A673 (cell line): ENCODE data around the gene TNFRSF21. TPM values are rescaled to one million over a fixed set of nuclear protein-coding genes. Genes with fewer than 3 reads are reported as not detected.

Experiments used
- BruUV-seq: library from RNA; stranded (reverse); fragments of 400-500 nt; replicated peaks from 2 replicates; lab custom pipeline; 2021; lab: Mats Ljungman, UMichigan
- CTCF ChIA-PET: fragments of 300-600 bp; sonication (Branson Sonifier 250); formaldehyde crosslinking; loops from one replicate; lab custom pipeline; 2022; ENCODE audit warnings: antibody characterized with exemption; lab: Charles Lee
- POLR2A ChIA-PET: fragments of 300-600 bp; sonication (Branson Sonifier 250); formaldehyde crosslinking; loops from one replicate; lab custom pipeline; 2022; ENCODE audit warnings: antibody characterized with exemption; ENCODE audit not compliant: low non-redundant PET; lab: Charles Lee
- DNase-seq: peaks from one replicate; pipeline ENCODE4 v3.0.0-alpha.2; 2015; ENCODE audit warnings: low spot score
- H3K27ac ChIP-seq: fragments of 200-600 bp; sonication (generic); 2 replicates; pipeline ENCODE4 v1.5.1; 2016; ENCODE audit warnings: mixed run types, low read depth, mild to moderate bottlenecking, mixed read lengths, antibody characterized with exemption, low read length; ENCODE audit not compliant: poor library complexity, severe bottlenecking
- H3K27me3 ChIP-seq: fragments of 200-600 bp; sonication (generic); replicated peaks from 2 replicates; pipeline ENCODE4 v1.6.1; 2017; ENCODE audit warnings: mixed run types, low read depth, mild to moderate bottlenecking, mixed read lengths, antibody characterized with exemption, low read length; ENCODE audit not compliant: insufficient read depth, poor library complexity
- H3K36me3 ChIP-seq: fragments of 200-600 bp; sonication (generic); 2 replicates; pipeline ENCODE4 v1.6.1; 2016; ENCODE audit warnings: mixed run types, mild to moderate bottlenecking, mixed read lengths, antibody characterized with exemption, low read length; ENCODE audit not compliant: insufficient read depth, poor library complexity, severe bottlenecking
- H3K4me1 ChIP-seq: fragments of 200-600 bp; sonication (generic); 2 replicates; pipeline ENCODE4 v1.6.1; 2017; ENCODE audit warnings: mixed run types, mild to moderate bottlenecking, mixed read lengths, antibody characterized with exemption, low read length; ENCODE audit not compliant: insufficient read depth, poor library complexity, severe bottlenecking
- H3K4me3 ChIP-seq: fragments of 200-600 bp; sonication (generic); 2 replicates; pipeline ENCODE4 v1.5.1; 2016; ENCODE audit warnings: low read depth, mixed run types, mild to moderate bottlenecking, mixed read lengths, low read length; ENCODE audit not compliant: poor library complexity, severe bottlenecking
- H3K9me3 ChIP-seq: fragments of 200-600 bp; sonication (generic); 2 replicates; pipeline ENCODE4 v1.6.1; 2016; ENCODE audit warnings: mixed run types, low read depth, mild to moderate bottlenecking, mixed read lengths, antibody characterized with exemption, low read length; ENCODE audit not compliant: poor library complexity, severe bottlenecking
- CTCF ChIP-seq: fragments of 300-800, 200-600 bp; sonication (generic); conservative IDR thresholded peaks from 2 replicates; pipeline ENCODE4 v1.5.1; 2017; ENCODE audit warnings: low read depth, mild to moderate bottlenecking, antibody characterized with exemption, low read length, moderate library complexity, mixed read lengths
- EZH2 ChIP-seq: fragments of 200-600 bp; sonication (generic); IDR thresholded peaks from 2 replicates; pipeline ENCODE4 v1.6.1; 2017; ENCODE audit warnings: borderline replicate concordance, low read depth, mild to moderate bottlenecking, mixed read lengths, antibody characterized with exemption, low read length; ENCODE audit not compliant: poor library complexity, severe bottlenecking
- intact Hi-C: fragments of 100-400 bp; cut with micrococcal nuclease; formaldehyde crosslinking; loops from one replicate; pipeline ENCODE4 v1.10.0; 2022; ENCODE audit not compliant: unreplicated experiment
- total RNA-seq: library from RNA; stranded (reverse); gene quantifications from 2 replicates; pipeline ENCODE4 v1.2.3, GENCODE V29; 2021

Gene TNFRSF21
- total RNA-seq, 1 experiment from 2014 or later, result 36.0 TPM

GRCh38 chr6:47290124-47290834 lies 19.4 kb downstream of the TNFRSF21 start:
- POLR2A ChIA-PET, result no interaction called here
- no TSS peak for BruUV-seq
- Histone ChIP-seq H3K4me3 (no peak overlapping the region), H3K4me1 (peaks cover 12% of the 10 kb centered on the region), H3K9me3 (no peaks in the 10 kb centered on the region), H3K36me3 (peaks cover 2% of the 10 kb centered on the region), H3K27me3 (no peaks in the 10 kb centered on the region), H3K27ac (no peak overlapping the region)
- TF ChIP-seq CTCF, result no peak
- TF ChIP-seq EZH2, result no peak
- intact Hi-C loops, result no loop called here
- CTCF ChIA-PET, result no interaction called here
- DNase-seq, result no peak

DNA sequence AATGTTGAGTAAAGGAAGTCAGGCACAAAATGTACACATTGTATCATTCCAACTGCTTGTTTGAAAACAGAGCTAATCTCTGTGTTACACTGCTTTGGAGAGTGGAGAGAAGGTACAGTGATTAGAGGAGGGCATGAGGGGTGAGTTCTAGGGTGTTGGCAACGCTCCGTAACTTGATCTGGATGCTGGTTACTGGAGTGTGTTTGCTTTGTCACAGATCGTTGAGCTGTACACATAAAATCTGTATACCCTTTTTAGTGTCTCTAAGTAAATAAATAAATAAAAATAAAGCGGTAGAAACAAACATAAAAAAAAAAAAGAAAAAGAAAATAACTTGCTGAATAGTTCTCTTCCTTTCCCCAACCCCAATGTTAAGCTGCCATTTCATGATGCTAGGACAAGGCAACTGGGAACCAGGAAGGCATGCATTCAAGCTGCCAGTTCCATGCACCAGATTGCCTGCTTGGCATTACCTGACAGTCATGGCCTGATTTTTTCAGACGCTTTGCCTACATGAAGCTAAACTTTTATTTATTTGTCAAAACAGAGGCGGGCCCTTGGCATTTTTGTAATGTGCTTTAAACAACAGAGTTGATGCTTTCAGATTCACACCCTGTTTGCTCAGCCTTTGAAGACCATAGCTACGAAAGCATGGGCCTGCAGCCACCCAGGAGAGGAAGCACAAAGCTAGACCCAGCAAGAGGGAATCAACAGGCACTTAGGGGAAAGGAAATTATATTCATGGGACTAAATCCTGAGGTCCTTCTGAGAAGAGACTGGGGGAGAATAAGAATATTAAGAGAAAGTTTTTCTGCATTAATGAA lies 21.2 kb downstream of the TNFRSF21 start:
- TF ChIP-seq EZH2 (no peak), CTCF (no peak)
- H3K36me3 ChIP-seq, result peaks cover 10% of the 10 kb centered on the region
- CTCF ChIA-PET, result no interaction called here
- peak; percentile 46 for DNase-seq
- no TSS peak for BruUV-seq
- H3K27me3 ChIP-seq, result no peaks in the 10 kb centered on the region
- POLR2A ChIA-PET, result no interaction called here
- no peaks in the 10 kb centered on the region for H3K9me3 ChIP-seq
- intact Hi-C loops, result no loop called here
- no peak overlapping the region for H3K27ac ChIP-seq
- H3K4me3 ChIP-seq, result no peak overlapping the region
- peaks cover 12% of the 10 kb centered on the region for H3K4me1 ChIP-seq

GRCh38 chr6:47286301-47286700 lies 23.4 kb downstream of the TNFRSF21 start:
- no peaks in the 10 kb centered on the region for H3K9me3 ChIP-seq
- H3K27ac ChIP-seq, result no peak overlapping the region
- intact Hi-C loops, result no loop called here
- no peaks in the 10 kb centered on the region for H3K27me3 ChIP-seq
- no TSS peak for BruUV-seq
- no peak for DNase-seq
- H3K36me3 ChIP-seq, result peaks cover 10% of the 10 kb centered on the region
- TF ChIP-seq EZH2 (no peak), CTCF (no peak)
- H3K4me3 ChIP-seq, result no peak overlapping the region
- POLR2A ChIA-PET, result no interaction called here
- H3K4me1 ChIP-seq, result peaks cover 12% of the 10 kb centered on the region
- CTCF ChIA-PET, result no interaction called here
